CD4-positive, alpha-beta memory T cell (primary cell): Measurements from ENCODE around the gene TMEM182. TPM values are rescaled to one million over a fixed set of nuclear protein-coding genes. Genes with fewer than 3 reads are reported as not detected.

Source experiments
- CTCF ChIA-PET: fragments of 350-600 bp; sonication (Branson Sonifier 250); formaldehyde crosslinking; loops from one replicate; lab custom pipeline; 2021; ENCODE audit warnings: inconsistent platforms; ENCODE audit not compliant: partially characterized antibody; lab: Charles Lee
- POLR2A ChIA-PET: fragments of 350-600 bp; sonication (Branson Sonifier 250); formaldehyde crosslinking; loops from one replicate; lab custom pipeline; 2021; ENCODE audit not compliant: partially characterized antibody; lab: Charles Lee
- DNase-seq, 5 donors: peaks; one replicate each; pipeline versions ENCODE4 v3.0.0 to v3.0.0-alpha.2; 2020 to 2022; ENCODE audit warnings: mixed read lengths in 1 of 5
- H3K27ac ChIP-seq: one replicate; pipeline ENCODE4 v1.7.0; 2013; ENCODE audit warnings: low read depth, low read length
- H3K27me3 ChIP-seq: 2 replicates; pipeline ENCODE4 v1.7.0; 2013; ENCODE audit warnings: mild to moderate bottlenecking, low read length, moderate library complexity; ENCODE audit not compliant: insufficient read depth
- H3K36me3 ChIP-seq: 2 replicates; pipeline ENCODE4 v1.7.0; 2013; ENCODE audit warnings: mild to moderate bottlenecking, low read length, moderate library complexity; ENCODE audit not compliant: insufficient read depth
- H3K4me1 ChIP-seq: 2 replicates; pipeline ENCODE4 v1.7.0; 2013; ENCODE audit warnings: mild to moderate bottlenecking, low read length, moderate library complexity; ENCODE audit not compliant: insufficient read depth
- H3K4me3 ChIP-seq, 2 donors: one replicate each; pipeline ENCODE4 v1.7.0; 2013; ENCODE audit warnings: low read length in 2 of 2, mild to moderate bottlenecking in 1 of 2
- H3K9me3 ChIP-seq, 2 donors: one replicate each; pipeline ENCODE4 v1.7.0; 2013; ENCODE audit warnings: low read length in 2 of 2, control low read depth in 1 of 2; ENCODE audit not compliant: control insufficient read depth in 1 of 2
- H3K27ac Mint-ChIP-seq, 7 donors: one replicate each; pipeline ENCODE4 v1.8.0; 2020 to 2021; ENCODE audit warnings: mixed read lengths in 7 of 7, mild to moderate bottlenecking in 6 of 7, inconsistent platforms in 3 of 7, moderate library complexity in 3 of 7
- H3K27me3 Mint-ChIP-seq, 2 donors: one replicate each; pipeline ENCODE4 v1.8.0; 2020 to 2021; ENCODE audit warnings: mixed read lengths in 2 of 2
- H3K36me3 Mint-ChIP-seq, 2 donors: one replicate each; pipeline ENCODE4 v1.8.0; 2020 to 2021; ENCODE audit warnings: mixed read lengths in 2 of 2, inconsistent platforms in 1 of 2, mild to moderate bottlenecking in 1 of 2
- H3K4me1 Mint-ChIP-seq, 4 donors: one replicate each; pipeline ENCODE4 v1.8.0; 2020 to 2021; ENCODE audit warnings: mixed read lengths in 4 of 4, mild to moderate bottlenecking in 1 of 4
- H3K4me3 Mint-ChIP-seq, 8 donors: one replicate each; pipeline ENCODE4 v1.8.0; 2020 to 2021; ENCODE audit warnings: mixed read lengths in 8 of 8, mild to moderate bottlenecking in 7 of 8, moderate library complexity in 6 of 8, inconsistent platforms in 3 of 8
- H3K9me3 Mint-ChIP-seq, 8 donors: one replicate each; pipeline ENCODE4 v1.8.0; 2020 to 2021; ENCODE audit warnings: mixed read lengths in 8 of 8, mild to moderate bottlenecking in 5 of 8, inconsistent platforms in 3 of 8, moderate library complexity in 1 of 8
- intact Hi-C: fragments of 100-400 bp; cut with micrococcal nuclease; formaldehyde crosslinking; loops from one replicate; pipeline ENCODE4 v1.15.1; 2023
- polyA plus RNA-seq, 2 donors: library from polyadenylated mRNA; unstranded; fragments of 300-500 nt; fragmentation: Illumina TruSeq; gene quantifications; one replicate each; pipeline ENCODE4 v1.2.3, GENCODE V29; 2021
- total RNA-seq, 2 experiments: library from RNA; stranded (reverse); gene quantifications; one replicate each; pipeline ENCODE4 v1.2.3, GENCODE V29; 2021

The TMEM182 gene
- total and polyA plus RNA-seq, 4 experiments from 2014 or later, result 3.9 to 6.4 (median 5.1) TPM

DNA sequence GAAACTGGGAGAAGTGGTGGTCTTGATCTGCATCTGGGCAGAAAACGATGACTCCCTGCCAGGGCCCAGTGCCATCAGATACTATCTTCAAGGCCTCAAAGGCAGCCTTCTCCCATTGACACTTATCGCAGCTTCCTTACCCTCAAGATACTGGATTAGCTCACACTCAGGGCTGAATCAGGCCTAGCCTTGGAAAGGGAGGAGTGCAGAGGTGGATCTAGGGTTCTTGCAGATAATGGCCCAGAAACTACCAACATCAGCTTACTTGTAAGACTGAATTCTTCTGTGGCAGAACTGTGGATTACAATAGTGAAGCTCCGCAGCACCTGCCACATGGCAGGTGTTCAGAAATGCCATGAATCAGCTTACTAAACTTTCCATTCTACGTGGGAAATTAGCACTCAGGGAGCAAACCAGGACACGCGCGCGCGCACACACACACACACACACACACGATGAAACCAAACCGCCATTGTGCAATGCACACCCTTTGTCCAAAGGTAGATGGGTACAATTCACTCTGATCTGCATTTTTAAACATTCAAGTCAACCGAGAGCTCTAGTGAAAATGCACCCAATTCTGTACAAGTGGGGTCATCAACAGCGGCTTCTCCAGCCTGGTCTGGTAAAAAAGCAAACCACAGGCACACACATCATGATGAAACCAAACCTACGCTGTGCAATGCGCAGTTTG is 26.3 kb upstream of the TMEM182 start:
- peak overlapping the region; percentile 63 to 87 for H3K4me3 ChIP-seq
- DNase-seq, result peak in 1 of 5 donors; percentile 6
- no peak overlapping the region for H3K27ac ChIP-seq
- H3K9me3 ChIP-seq, result no peaks in the 10 kb centered on the region
- H3K4me1 ChIP-seq, result peaks cover 35% of the 10 kb centered on the region
- H3K4me1 Mint-ChIP-seq, result peaks cover 29 to 49% (median 38%) of the 10 kb centered on the region in 4 donors
- peak overlapping the region; percentile 96 to 98 (median 98) for H3K4me3 Mint-ChIP-seq
- H3K36me3 Mint-ChIP-seq, result peaks cover 12 to 21% of the 10 kb centered on the region in 2 donors
- ChIA-PET CTCF (interaction anchor here (0.7 to 7.1 kb wide), 2 partner anchors 17 to 36 kb away, joined by 3 to 79 read pairs; no protein-coding TSS in a partner anchor), POLR2A (interaction anchor here (1.1 to 2.3 kb wide), 3 partner anchors 10 to 368 kb away, joined by 3 to 7 read pairs (median 3); no protein-coding TSS in a partner anchor)
- H3K27me3 Mint-ChIP-seq, result no peaks in the 10 kb centered on the region
- H3K36me3 ChIP-seq, result peaks cover 8% of the 10 kb centered on the region
- intact Hi-C loops, result loop anchor here (5.0 kb wide), 1 partner anchor 67 kb away; no protein-coding TSS in a partner anchor
- no peaks in the 10 kb centered on the region for H3K9me3 Mint-ChIP-seq
- H3K27ac Mint-ChIP-seq, result peak overlapping the region; percentile 72 to 95 (median 91)
- no peaks in the 10 kb centered on the region for H3K27me3 ChIP-seq

DNA sequence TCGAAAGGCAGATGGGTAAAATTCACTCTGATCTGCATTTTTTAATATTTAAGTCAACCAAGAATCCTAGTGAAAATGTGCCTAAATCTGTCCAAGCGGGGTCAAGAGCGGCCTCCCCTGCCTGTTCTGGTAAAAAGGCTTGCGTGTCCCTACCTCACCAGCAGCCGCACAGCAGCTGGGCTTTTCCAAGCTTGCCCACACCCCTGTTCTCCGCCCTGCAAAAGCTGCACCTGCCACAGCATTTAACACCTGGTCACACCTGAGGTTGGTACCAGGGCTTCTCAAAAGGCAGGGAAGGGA is 25.8 kb upstream of the TMEM182 start:
- Mint-ChIP-seq H3K27ac (peak overlapping the region; percentile 23 to 95 (median 92)), H3K27me3 (peaks cover 0 to 1% of the 10 kb centered on the region in 2 donors), H3K4me3 (peak overlapping the region; percentile 96 to 98 (median 98)), H3K4me1 (peaks cover 29 to 49% (median 38%) of the 10 kb centered on the region in 4 donors), H3K36me3 (peaks cover 8 to 17% of the 10 kb centered on the region in 2 donors), H3K9me3 (no peaks in the 10 kb centered on the region)
- no peak for DNase-seq
- intact Hi-C loops, result loop anchor here (5.0 kb wide), 1 partner anchor 66 kb away; no protein-coding TSS in a partner anchor
- ChIA-PET POLR2A (interaction anchor here (1.1 to 2.3 kb wide), 3 partner anchors 10 to 369 kb away, joined by 3 to 7 read pairs (median 3); no protein-coding TSS in a partner anchor), CTCF (interaction anchor here (1.5 to 7.1 kb wide), 2 partner anchors 17 to 70 kb away, joined by 6 to 79 read pairs; no protein-coding TSS in a partner anchor)
- Histone ChIP-seq H3K4me1 (peaks cover 35% of the 10 kb centered on the region), H3K27ac (peak overlapping the region; percentile 55), H3K4me3 (peak overlapping the region; percentile 63 to 87), H3K9me3 (no peaks in the 10 kb centered on the region), H3K36me3 (peaks cover 8% of the 10 kb centered on the region), H3K27me3 (no peaks in the 10 kb centered on the region)

DNA sequence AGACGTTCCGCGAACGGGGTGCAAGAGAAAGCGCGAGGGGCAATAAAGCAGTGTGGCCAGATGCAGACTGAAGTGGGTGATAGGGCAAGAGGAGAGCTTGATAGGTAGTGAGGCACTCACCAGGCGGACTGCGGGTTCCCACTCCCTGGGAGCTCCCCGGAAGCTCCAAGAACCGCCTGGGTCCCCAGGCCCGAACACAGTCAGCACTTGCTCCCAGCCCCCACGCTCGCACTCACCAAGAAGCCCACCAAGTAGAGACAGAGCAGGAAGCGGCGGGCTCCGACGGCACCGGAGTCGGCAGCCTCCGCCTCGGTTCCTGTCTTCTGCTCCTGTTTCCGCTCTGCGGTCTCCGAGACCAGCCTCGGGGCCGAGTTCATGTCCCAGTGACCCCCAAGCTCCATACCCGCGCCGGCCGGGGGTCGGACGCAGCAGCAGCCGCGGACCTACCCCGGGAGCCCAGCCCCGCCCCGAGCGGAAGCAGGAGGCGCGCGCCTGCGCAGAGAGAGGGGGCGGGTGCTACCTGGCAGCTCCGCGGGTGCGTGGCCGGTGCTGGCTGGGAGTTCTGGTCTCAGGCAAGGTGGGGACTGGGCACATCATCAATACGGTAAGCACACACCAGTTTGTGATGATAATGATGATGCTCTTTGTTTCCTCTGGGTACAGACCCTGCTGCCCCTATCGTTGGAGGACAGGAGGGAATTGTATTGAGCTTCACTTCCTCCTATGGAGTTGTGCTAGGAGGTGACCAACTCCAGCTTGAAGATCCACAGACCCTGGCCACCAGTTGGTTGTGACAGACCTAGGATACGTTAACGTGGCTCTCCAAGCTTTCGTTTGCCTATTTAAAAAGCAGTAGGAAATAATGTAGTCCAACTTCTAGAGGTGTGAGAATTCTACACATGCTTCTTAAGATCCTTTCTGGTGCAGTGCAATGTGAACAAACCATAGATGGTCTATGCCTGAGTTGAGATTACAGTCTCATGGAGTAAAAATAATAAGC is 25.1 kb upstream of the TMEM182 start:
- intact Hi-C loops, result loop anchor here (5.0 kb wide), 1 partner anchor 66 kb away; no protein-coding TSS in a partner anchor

DNA sequence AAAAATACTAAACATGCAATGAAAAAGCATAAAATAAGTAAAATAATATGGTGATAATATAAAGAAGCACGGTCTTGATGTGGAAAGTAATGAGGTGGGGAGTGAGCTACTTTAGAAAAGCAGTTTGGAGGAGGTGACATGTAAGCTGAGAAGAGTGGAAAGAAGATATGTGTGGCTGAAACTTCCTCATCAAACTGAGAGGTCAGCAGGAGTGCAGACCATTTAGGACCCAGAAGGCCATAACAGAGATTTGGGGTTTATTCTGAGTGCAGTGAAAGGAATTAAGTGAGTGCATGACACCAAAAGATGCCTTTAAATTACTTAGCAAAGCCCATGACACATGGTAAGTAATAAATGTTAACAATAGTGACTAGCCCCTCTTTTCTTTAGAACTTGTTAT is 24.4 kb upstream of the TMEM182 start:
- peaks cover 0 to 3% of the 10 kb centered on the region in 2 donors for H3K27me3 Mint-ChIP-seq
- peaks cover 10 to 12% of the 10 kb centered on the region in 2 donors for H3K36me3 Mint-ChIP-seq
- DNase-seq, result no peak
- Histone ChIP-seq H3K9me3 (no peaks in the 10 kb centered on the region), H3K4me1 (peaks cover 35% of the 10 kb centered on the region), H3K27me3 (no peaks in the 10 kb centered on the region), H3K4me3 (peak overlapping the region; percentile 63 to 87), H3K36me3 (no peaks in the 10 kb centered on the region), H3K27ac (no peak overlapping the region)
- H3K4me1 Mint-ChIP-seq, result peaks cover 29 to 49% (median 38%) of the 10 kb centered on the region in 4 donors
- H3K9me3 Mint-ChIP-seq, result peaks cover 0 to 4% (median 0%) of the 10 kb centered on the region in 8 donors
- CTCF ChIA-PET, result interaction anchor here (1.5 to 7.1 kb wide), 2 partner anchors 16 to 69 kb away, joined by 6 to 79 read pairs; no protein-coding TSS in a partner anchor
- intact Hi-C loops, result loop anchor here (5.0 kb wide), 1 partner anchor 65 kb away; no protein-coding TSS in a partner anchor
- H3K4me3 Mint-ChIP-seq, result peak overlapping the region; percentile 96 to 98 (median 98)
- POLR2A ChIA-PET, result interaction anchor here (1.1 kb wide), 2 partner anchors 16 to 17 kb away, joined by 3 to 4 read pairs; no protein-coding TSS in a partner anchor
- H3K27ac Mint-ChIP-seq, result peak overlapping the region in 6 of 7 donors; percentile 73 to 95 (median 92)

More for the DNA sequence above, 25.1 kb upstream of the TMEM182 start:
- Histone ChIP-seq H3K4me1 (peaks cover 35% of the 10 kb centered on the region), H3K4me3 (peak overlapping the region; percentile 63 to 87), H3K9me3 (no peaks in the 10 kb centered on the region), H3K27ac (peak overlapping the region; percentile 55), H3K27me3 (no peaks in the 10 kb centered on the region), H3K36me3 (peaks cover 5% of the 10 kb centered on the region)
- Mint-ChIP-seq H3K27ac (peak overlapping the region; percentile 73 to 95 (median 92)), H3K4me1 (peaks cover 29 to 49% (median 38%) of the 10 kb centered on the region in 4 donors), H3K27me3 (peaks cover 0 to 3% of the 10 kb centered on the region in 2 donors), H3K9me3 (peaks cover 0 to under 1% (median 0%) of the 10 kb centered on the region in 8 donors), H3K36me3 (peaks cover 8 to 12% of the 10 kb centered on the region in 2 donors), H3K4me3 (peak overlapping the region; percentile 96 to 98 (median 98))
- peak; percentile 80 to 84 (median 82) for DNase-seq
- POLR2A ChIA-PET, result interaction anchor here (1.1 to 2.3 kb wide), 5 partner anchors 11 to 369 kb away, joined by 3 to 7 read pairs (median 3); no protein-coding TSS in a partner anchor
- CTCF ChIA-PET, result interaction anchor here (1.5 to 7.1 kb wide), 2 partner anchors 16 to 70 kb away, joined by 6 to 79 read pairs; no protein-coding TSS in a partner anchor

DNA sequence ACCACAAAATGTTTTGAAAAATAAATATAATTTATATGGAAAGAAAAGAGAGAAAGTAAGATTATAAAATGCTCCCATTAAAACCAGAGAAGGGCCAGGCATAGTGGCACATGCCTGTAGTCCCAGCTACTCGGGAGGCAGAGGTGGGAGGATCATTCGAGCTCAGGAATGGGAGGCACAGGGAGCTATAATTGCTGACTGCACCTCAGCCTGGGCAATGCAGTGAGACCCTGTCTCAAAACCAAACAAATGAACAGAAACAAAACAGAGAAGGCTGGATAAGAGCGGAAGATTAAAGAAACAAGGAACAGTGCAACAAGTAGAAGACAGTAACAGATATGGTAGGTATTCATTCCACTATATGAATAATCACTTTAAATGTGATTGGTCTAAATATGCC is 18.6 kb upstream of the TMEM182 start:
- Mint-ChIP-seq H3K36me3 (peaks cover 0 to 21% of the 10 kb centered on the region in 2 donors), H3K4me3 (no peak overlapping the region), H3K27me3 (peaks cover 0 to 3% of the 10 kb centered on the region in 2 donors), H3K4me1 (peaks cover 0 to 7% (median 0%) of the 10 kb centered on the region in 4 donors), H3K9me3 (peaks cover 0 to 4% (median 0%) of the 10 kb centered on the region in 8 donors), H3K27ac (no peak overlapping the region)
- Histone ChIP-seq H3K27me3 (no peaks in the 10 kb centered on the region), H3K9me3 (no peaks in the 10 kb centered on the region), H3K27ac (no peak overlapping the region), H3K36me3 (no peaks in the 10 kb centered on the region), H3K4me1 (no peaks in the 10 kb centered on the region), H3K4me3 (no peak overlapping the region)
- CTCF ChIA-PET, result interaction anchor here (1.0 to 1.4 kb wide), 3 partner anchors 10 to 12 kb away, joined by 4 to 6 read pairs (median 4); no protein-coding TSS in a partner anchor
- intact Hi-C loops, result no loop called here
- no peak for DNase-seq
- POLR2A ChIA-PET, result no interaction called here

DNA sequence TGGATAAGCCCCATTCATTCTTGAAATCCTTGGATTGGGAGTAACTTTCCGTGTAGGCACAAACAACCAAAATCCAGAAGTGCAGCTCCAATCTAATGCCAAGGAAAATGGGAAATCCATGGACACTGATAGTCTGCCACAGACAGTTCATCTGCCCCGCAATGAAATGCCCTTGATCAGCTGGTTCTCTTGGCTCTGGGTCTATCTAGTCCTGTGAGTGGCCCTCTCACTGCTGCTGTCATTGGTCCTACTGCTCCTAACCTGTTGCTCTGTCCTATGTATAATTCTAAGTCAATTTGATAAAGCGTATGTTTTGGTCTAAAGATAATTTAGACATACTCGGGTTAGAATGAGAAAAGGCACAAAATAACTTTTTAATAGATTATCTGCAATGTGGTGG is 13.7 kb upstream of the TMEM182 start:
- Histone ChIP-seq H3K4me1 (no peaks in the 10 kb centered on the region), H3K27ac (no peak overlapping the region), H3K9me3 (no peaks in the 10 kb centered on the region), H3K36me3 (no peaks in the 10 kb centered on the region), H3K27me3 (no peaks in the 10 kb centered on the region), H3K4me3 (no peak overlapping the region)
- peaks cover 0 to 7% of the 10 kb centered on the region in 2 donors for H3K36me3 Mint-ChIP-seq
- no peaks in the 10 kb centered on the region for H3K4me1 Mint-ChIP-seq
- no peak for DNase-seq
- H3K9me3 Mint-ChIP-seq, result no peaks in the 10 kb centered on the region
- CTCF ChIA-PET, result interaction anchor here (0.8 kb wide), 1 partner anchor 10 kb away, joined by 3 read pairs; no protein-coding TSS in a partner anchor
- intact Hi-C loops, result no loop called here
- H3K4me3 Mint-ChIP-seq, result no peak overlapping the region
- no peak overlapping the region for H3K27ac Mint-ChIP-seq
- POLR2A ChIA-PET, result no interaction called here
- H3K27me3 Mint-ChIP-seq, result no peaks in the 10 kb centered on the region
